Dermis blood vessel endothelial cell (primary cell): ENCODE data around the gene DCAF6. TPM values are rescaled to one million over a fixed set of nuclear protein-coding genes. Genes with fewer than 3 reads are reported as not detected.

Source experiments
- DNase-seq: peaks from one replicate; pipeline ENCODE4 v3.0.0; 2010
- total RNA-seq: library from RNA; depleted of rRNA; stranded (reverse); fragments of >200 nt; gene quantifications from 2 replicates; pipeline ENCODE4 v1.2.3, GENCODE V29; 2014

Gene DCAF6
- total RNA-seq, 1 donor from 2014 or later = 54.6 TPM

GRCh38 chr1:167968569-167968968 lies 32.1 kb downstream of the DCAF6 start:
- no peak for DNase-seq

DNA sequence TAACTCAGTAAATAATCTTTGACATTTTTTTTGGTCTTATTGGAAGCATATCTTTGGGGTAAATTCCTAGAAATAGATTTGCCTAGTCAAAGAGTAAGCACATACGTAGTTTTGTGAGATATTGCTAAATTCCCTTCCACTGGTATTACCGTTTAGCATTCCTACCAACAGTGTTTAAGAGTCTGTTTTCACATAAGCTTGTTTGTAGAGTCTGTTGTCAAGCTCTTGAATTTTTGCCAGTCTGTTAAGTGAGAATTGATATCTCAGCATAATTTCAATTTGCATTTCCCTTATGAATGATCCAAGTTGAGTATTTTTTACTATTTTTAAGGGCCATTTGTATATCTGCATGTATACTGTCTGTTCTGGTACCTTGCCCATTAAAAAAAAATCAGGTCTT lies 37.3 kb downstream of the DCAF6 start:
- no peak for DNase-seq

- no peak for DNase-seq
Measured at GRCh38 chr1:167974698-167975097, 38.2 kb downstream of the DCAF6 start.

DNA sequence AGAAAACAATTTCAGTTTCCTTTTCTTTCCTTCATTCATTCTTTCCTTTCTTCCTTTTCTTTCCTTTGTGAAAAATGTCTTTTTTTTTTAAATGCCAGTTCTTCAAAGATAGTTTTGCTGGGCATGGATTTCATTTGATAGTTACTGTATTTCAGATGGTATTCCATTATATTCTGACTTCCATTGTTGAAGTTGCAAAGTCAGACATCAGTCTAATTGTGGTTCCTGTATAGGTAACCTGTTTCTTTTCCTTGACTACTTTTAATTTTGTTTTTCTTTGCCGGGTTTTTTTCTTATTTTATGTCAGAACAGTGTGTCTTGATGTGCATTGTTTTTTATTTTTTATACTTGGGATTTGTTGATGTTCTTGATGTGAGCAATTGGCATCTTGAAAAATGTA lies 40.8 kb downstream of the DCAF6 start:
- DNase-seq = no peak

DNA sequence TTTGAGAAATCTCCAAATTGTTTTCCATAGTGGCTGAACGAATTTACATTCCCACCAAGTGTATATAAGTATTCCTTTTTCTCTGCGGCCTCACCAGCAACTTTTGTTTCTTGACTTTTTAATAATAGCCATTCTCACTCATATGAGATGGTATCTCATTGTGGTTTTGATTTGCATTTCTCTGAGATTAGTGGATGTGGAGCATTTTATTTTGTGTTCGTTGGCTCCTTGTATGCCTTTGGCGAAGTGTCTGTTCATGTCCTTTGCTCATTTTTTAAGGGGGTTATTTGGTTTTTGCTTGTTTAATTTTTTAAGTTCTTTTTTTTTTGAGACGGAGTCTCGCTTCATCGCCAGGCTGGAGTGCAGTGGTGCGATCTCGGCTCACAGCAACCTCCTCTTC lies 45.5 kb downstream of the DCAF6 start:
- DNase-seq = no peak

- DNase-seq = no peak
Measured at GRCh38 chr1:167983797-167984420, 47.4 kb downstream of the DCAF6 start.

- no peak for DNase-seq
Measured at GRCh38 chr1:167984886-167985489, 48.5 kb downstream of the DCAF6 start.

- no peak for DNase-seq
Measured at GRCh38 chr1:167987174-167987573, 50.7 kb downstream of the DCAF6 start.

DNA sequence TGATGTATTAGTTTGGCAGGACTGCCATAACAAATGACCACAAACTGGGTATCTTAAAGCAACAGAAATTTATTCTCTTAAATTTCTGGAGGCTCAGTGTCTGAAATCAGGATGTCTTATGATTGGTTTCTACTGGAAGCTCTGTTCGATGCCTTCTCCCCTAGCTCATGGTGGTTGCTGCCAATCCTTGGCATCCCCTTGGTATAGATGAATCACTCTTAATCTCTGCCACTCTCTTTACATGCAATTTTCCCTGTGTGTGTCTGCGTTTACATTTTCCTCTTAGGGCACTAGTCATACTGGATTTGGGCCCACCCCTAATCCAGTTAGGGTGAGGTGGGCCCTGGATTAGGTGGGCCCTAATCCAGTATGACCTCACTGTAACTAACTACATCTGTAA lies 55.1 kb downstream of the DCAF6 start:
- no peak for DNase-seq

DNA sequence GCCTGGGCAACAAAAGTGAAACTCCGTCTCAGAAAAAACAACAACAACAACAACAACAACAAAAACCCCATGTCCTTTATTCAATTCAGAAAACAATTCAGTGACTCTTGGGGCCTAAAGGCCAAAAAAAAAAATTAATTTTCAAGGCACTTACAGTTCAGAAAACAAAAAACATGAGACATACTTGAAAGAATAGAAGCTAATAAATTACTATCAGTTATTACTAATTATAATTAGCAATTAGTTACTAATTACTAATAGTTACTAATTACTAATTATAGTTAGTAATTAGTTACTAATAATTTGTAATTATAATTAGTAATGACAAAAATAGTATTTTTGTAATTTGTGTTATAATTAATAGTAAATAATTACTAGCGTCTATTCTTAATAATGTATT lies 57.2 kb downstream of the DCAF6 start:
- no peak for DNase-seq

DNA sequence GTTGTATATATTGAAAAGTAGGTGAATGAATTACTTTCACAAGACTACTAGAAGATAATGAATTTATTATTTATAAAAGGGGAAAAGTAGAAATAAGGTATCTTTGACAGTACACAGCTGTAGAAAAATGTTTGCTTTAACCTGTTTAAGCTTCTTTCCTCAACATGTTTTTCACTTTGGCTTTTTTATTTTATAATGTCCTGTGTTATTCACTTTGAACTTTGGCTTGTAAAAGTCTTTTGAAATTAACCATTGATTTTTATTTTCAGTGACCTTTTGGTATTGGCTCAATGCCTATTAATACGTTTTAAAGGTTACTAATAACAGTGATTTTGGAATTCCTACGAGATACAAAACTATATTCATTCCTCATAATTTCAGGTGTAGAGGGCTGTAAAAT lies 58.1 kb downstream of the DCAF6 start:
- DNase-seq = no peak

DNA sequence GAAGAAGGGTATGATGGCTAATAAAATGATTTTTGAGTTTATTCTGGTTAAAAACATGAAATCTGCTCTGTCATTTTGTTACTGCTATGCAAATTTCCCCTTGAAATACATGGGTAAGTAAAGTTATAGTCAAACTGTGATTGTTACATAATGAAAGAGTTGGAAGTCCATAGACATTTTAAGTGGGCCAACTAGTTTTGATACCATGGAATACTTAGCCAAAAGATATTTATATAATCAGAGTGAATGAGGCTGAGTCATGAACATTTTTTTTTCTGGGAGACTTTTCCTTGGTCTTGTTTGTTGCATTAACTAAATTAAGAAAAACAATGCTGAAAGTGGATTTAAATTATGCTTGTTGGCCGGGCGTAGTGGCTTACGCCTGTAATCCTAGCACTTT lies 58.6 kb downstream of the DCAF6 start:
- no peak for DNase-seq

DNA sequence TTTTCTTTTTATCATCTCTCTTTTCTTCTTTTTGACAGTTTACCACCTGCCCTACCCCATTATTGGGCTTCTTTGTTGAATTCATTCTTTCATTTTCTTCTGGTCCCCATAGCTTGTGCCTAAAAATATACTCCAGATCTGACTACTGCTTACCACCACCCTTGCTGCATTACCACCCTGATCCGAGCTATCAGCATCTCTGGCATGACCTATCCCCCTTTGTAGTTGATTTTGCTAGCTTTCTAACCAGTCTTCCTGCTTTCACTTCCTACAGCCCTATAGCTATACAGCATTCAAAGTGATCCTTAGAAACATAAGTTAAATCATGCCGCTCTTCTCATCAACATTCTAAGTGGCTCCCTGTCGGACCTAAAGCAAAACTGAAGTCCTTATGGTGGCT lies 59.8 kb downstream of the DCAF6 start:
- DNase-seq = no peak

DNA sequence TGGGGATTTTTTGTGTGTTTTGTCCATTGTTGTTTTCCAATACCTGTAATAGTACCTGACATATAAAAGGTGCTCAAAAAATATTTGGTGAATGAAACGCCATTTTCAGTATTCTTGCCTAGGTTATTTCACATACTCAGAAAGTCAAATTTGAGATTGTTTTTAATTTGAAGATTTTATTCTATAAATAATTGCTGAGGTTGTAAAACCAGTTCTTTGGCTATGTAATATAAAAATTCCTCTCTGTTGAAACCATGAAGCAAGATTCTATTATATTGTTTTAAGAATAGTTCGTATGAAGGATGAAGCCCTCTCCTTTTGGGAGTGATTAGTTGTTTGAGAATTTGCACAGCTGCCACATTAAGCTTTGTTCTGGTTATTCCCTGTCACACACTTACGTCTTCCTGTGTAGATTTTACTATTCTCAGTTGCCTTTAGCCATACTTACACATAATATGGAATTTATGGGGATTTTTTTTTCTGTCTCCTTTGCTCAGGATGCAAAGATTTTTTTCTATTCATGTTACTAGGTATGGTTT lies 60.6 kb downstream of the DCAF6 start:
- DNase-seq = no peak

DNA sequence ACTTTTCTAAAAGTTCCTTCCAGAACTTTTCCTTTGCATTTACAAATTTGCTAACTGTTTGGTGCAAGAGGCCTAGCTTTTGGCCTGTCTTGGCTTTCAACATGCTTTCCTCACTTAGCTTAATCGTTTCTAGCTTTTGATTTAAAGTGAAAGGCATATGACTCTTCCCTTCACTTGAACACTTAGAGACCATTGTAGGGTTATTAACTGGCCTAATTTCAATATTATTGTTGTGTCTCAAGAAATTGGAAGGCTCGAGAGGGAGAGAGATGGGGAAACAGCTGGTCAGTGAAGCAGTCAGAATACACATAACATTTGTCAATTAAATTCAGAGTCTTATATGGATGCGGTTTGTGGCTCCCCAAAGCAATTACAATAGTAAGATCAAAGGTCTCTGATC lies 63.4 kb downstream of the DCAF6 start:
- DNase-seq = no peak

DNA sequence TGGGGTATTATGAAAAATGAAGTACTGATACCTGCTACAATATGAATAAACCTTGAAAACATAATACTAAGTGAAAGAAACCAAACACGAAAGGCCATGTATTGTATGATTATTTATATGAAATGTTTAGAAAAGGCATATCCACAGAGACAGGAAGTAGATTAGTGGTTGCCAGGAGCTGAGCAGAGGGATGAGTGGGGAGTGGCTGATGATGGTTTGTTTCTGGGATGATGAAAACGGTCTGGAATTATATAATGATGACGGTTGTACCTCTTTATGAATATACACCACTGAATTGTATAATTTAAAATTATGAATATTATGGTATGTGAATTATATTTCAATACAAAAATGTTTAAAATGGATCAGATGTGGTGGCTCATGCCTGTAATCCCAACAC lies 64.2 kb downstream of the DCAF6 start:
- no peak for DNase-seq

- DNase-seq = no peak
Measured at GRCh38 chr1:168001213-168001612, 64.7 kb downstream of the DCAF6 start.

DNA sequence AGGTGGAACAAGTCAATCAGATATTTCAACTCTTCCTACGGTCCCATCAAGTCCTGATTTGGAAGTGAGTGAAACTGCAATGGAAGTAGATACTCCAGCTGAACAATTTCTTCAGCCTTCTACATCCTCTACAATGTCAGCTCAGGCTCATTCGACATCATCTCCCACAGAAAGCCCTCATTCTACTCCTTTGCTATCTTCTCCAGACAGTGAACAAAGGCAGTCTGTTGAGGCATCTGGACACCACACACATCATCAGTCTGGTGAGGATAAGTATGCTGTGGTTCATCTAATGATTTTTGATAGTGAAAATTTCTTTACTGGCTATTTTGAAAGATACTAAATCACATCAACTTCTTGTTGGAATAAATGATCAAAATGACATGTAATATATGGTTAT lies 68.0 kb downstream of the DCAF6 start:
- no peak for DNase-seq

DNA sequence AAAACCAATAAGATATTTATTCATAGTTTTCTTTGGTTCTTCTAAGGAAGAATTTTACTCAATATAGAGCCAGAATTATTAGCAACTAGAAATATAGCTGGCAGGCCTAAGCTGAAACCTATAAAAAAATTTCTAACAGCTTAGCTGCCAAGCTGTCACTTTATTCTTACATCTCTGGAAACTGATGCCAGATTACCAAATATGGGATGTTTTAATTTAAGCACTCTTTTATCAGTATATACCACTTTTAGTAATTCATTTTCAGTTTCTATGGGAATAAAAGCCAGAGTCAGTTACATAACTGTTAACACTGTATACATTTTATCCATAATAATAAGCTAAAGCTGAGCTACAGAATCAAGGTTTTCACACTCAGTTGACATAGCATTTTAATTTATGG lies 69.0 kb downstream of the DCAF6 start:
- DNase-seq = no peak

DNA sequence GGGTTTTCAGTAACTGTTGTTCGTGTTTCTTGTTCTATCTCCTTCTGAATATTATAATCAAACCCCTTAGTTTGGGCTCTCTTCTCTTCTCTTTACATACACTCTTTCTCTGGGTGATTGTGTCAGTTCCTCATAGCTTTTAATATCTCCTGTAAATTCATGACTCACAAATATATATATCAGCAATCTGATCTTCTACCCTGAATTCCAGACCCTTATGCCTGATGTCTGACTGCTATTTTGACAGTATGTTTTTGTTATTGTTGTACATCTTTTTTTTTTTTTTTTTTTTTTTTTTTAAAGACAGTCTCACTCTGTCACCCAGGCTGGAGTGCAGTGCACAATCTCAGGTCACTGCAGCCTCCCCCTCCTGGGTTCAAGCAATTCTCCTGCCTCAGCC lies 71.2 kb downstream of the DCAF6 start:
- no peak for DNase-seq

DNA sequence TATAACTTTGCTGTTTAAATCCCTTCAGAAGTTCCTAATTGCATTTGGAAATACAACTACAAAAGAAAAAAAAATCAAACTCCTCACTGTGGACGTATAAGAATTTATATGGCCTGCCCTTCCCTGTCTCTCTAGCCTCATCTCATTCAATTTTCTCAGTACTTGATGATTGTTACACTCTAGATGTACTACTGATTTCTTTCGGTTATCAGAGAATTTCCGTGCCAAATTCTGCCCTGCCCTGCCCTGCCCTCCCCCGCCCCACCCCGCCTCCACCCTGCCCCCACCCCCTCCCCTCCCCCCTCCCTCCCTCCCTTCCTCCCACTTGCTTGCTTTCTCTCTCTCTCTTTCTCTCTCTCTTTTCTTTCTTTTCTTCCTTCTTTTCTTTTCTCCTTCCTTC lies 72.1 kb downstream of the DCAF6 start:
- DNase-seq = no peak

GRCh38 chr1:168009322-168009721 lies 72.8 kb downstream of the DCAF6 start:
- no peak for DNase-seq

DNA sequence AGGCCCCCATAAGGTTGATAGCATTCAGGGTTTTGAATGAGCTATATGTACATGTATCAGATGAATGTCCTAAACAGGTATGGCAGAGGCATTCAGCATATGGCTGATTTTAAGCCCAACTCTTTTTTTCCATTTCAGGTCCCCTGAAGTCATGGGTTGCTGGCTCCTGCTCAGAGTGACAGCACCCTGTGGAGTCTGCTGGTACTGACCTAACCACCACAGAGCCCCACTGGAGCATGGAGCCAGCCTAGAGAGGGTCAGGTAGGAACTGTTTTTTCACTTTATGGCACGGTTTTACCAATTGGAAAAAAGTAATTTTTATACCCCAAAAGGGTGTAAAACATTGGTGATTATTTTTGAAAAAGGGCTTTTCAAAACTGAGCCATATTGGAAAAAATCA lies 82.9 kb downstream of the DCAF6 start:
- DNase-seq = no peak

DNA sequence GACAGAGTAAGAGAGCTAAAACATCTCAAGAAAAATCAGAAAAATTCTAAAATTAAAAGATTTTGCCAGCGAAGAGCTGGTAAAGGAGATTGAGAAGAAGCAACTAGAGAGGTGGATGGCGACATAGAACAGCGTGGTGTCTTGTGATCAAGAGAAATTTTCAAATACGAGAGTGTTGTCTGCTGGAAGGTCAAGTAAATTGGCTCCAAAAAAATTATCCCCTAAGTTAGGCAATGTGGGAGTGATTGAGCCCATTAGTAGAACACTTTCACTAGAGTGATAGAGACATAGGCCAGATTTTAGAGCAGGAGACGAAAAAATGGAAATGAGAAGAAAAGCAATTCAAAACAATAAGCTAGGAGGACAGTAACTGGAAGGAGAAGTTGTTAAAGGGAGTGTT lies 94.7 kb downstream of the DCAF6 start:
- no peak for DNase-seq

DNA sequence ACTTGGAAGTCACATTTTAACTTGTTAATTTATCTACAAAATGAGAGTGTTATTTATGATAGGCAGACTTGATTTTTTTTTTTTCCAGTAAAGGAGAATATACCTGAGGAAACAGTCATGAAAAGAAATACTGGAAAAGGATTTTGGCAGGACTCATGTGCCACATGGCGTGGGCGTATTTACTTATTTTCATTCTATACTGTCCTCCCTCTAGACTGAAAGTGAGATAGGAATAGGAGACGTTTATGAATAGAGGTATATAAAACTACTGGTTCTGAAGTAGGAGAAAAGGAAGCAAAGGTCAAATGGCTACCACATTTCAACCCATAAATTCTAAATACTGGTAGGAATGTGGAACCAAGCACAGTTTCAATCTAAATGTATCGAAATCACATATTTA lies 95.1 kb downstream of the DCAF6 start:
- no peak for DNase-seq
